Measurements from ENCODE around the gene TMEM168.

GRCh38 chr7:112819536-112819935 lies 29.3 kb upstream of the TMEM168 start:
- TF ChIP-seq CTCF (IDR thresholded peaks at IDR 0.05), result no peak
- no peak for TF ChIP-seq POLR2A (IDR thresholded peaks at IDR 0.05)
- no peak for TF ChIP-seq POLR2AphosphoS5 (IDR thresholded peaks at IDR 0.05)
